WI38 (cell line): Measurements from ENCODE around the gene TEKT3.

Experiments
- H3K4me3 ChIP-seq: 2 replicates; pipeline ENCODE4 v1.5.1; 2011; ENCODE audit warnings: low read depth, mild to moderate bottlenecking, control low read depth, low read length
- TF ChIP-seq, protein P1 (sequence below): IDR thresholded peaks from 2 replicates; pipeline ENCODE4 v1.5.1; 2012; ENCODE audit warnings: low read depth, mild to moderate bottlenecking, control low read depth, low read length

Gene TEKT3

GRCh38 chr17:15380446-15380845 lies 39.0 kb upstream of the TEKT3 start:
- TF ChIP-seq, protein P1, sequence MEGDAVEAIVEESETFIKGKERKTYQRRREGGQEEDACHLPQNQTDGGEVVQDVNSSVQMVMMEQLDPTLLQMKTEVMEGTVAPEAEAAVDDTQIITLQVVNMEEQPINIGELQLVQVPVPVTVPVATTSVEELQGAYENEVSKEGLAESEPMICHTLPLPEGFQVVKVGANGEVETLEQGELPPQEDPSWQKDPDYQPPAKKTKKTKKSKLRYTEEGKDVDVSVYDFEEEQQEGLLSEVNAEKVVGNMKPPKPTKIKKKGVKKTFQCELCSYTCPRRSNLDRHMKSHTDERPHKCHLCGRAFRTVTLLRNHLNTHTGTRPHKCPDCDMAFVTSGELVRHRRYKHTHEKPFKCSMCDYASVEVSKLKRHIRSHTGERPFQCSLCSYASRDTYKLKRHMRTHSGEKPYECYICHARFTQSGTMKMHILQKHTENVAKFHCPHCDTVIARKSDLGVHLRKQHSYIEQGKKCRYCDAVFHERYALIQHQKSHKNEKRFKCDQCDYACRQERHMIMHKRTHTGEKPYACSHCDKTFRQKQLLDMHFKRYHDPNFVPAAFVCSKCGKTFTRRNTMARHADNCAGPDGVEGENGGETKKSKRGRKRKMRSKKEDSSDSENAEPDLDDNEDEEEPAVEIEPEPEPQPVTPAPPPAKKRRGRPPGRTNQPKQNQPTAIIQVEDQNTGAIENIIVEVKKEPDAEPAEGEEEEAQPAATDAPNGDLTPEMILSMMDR: no peak
- no peak overlapping the region for H3K4me3 ChIP-seq

- TF ChIP-seq, protein P1: no peak
- no peak overlapping the region for H3K4me3 ChIP-seq
Observed at GRCh38 chr17:15379659-15380058, 38.3 kb upstream of the TEKT3 start.

- TF ChIP-seq, protein P1: no peak
- no peak overlapping the region for H3K4me3 ChIP-seq
Observed at GRCh38 chr17:15378243-15378642, 36.8 kb upstream of the TEKT3 start.

DNA sequence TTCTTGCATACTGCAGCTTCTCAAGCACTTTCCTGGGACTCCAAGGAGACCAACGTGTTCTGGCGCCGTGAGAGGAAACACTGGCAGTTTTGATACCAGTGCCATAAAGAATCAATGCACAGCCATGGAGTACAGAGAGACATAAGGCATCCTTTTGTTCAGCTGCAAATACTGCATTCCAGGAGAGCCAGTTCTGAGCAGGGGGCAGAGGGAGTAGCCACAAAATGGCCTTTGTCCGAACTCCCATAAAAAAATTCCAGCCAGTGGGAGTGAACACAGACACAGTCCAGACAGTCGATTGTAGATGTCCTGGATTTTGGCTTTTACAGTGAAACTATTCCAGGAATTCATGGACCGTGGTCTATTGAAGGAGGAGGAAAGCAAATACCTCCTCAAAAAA lies 36.2 kb upstream of the TEKT3 start:
- no peak overlapping the region for H3K4me3 ChIP-seq
- TF ChIP-seq, protein P1: no peak

DNA sequence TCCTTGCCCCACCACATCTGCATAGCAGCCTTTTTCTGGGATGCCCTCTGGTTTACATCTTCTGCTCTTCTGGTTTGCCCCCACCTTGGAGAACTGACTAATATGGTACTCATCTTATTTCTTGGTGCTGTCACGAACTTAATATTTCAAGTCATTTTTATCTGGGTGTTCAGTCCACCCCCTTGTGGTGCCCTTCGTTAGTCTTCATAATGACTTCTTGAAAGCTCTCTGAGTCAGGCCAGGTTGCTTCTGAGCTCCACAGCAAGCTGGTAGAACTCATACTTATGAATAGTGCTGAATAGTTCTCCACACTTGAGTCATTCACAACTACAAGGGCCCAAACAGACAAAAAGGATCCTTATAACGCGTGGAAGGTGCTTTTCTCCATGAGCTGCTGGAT lies 35.8 kb upstream of the TEKT3 start:
- H3K4me3 ChIP-seq: no peak overlapping the region
- TF ChIP-seq, protein P1: no peak

DNA sequence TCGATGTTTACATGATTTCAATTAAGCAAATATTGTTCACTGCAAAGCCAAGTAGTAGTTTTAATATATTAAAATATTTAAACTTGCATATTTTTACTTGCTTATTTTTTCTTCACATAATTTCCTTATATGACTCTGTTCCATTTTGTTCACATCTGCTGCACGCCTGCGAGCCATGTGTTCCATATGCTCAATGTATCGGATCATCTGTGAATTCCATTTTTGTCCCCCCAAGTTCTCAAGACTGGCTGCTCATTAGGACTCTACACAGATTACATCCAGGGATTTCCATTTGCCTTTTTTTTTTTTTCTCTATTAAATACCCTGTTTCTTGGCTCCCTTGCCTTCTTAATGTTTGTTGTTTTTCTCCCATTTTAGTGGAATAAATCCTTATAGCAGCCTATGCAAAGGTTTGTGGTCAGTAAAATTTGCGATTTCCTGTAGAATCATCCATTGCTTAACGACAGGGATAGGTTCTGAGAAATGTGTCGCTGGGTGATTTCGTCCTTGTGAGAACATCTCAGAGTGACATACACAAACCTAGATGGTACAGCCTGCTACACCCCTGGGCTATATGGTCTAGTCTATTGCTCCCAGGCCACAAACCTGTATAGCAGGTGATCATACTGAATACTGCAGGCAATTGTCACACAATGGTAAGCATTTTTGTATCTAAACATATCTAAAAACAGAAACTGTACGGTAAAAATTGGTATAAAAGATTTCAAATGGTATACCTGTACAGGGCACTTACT lies 30.2 kb upstream of the TEKT3 start:
- TF ChIP-seq, protein P1: no peak
- H3K4me3 ChIP-seq: no peak overlapping the region

DNA sequence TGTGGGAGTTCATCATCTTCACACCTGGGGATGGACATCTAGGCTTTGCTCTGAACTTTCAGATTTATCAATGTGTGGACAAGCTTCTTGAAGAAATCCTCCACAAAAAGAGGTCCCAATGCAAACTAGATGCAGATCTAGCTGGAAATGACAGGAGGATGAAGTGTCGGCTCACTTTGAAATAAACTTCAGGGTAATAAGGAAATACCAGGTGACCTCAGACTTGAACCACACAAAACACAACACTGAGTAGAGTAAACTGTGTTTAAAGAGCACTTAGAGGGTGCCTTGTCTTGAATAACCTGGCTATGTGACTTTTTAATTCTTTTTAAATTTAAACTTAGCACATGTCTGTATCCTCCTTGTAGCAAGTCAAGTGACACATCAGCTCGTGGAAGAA lies 27.2 kb upstream of the TEKT3 start:
- H3K4me3 ChIP-seq: no peak overlapping the region
- TF ChIP-seq, protein P1: no peak
